Caco-2 (cell line): ENCODE data around the gene RNH1. TPM values are rescaled to one million over a fixed set of nuclear protein-coding genes. Genes with fewer than 3 reads are reported as not detected.

Source experiments
- BruUV-seq: library from RNA; stranded (reverse); fragments of 400-500 nt; replicated peaks from 2 replicates; lab custom pipeline; 2021; lab: Mats Ljungman, UMichigan
- CTCF ChIA-PET: fragments of 300-600 bp; sonication (Branson Sonifier 250); formaldehyde crosslinking; loops from one replicate; lab custom pipeline; 2022; ENCODE audit warnings: antibody characterized with exemption; lab: Charles Lee
- POLR2A ChIA-PET: fragments of 300-600 bp; sonication (Branson Sonifier 250); formaldehyde crosslinking; loops from one replicate; lab custom pipeline; 2022; ENCODE audit warnings: antibody characterized with exemption; lab: Charles Lee
- DNase-seq, 2 experiments: peaks; one replicate each; pipeline versions ENCODE4 v3.0.0 to v3.0.0-alpha.2; 2020 to 2022
- H3K27me3 ChIP-seq: replicated peaks from 2 replicates; pipeline ENCODE4 v1.6.0; 2011; ENCODE audit warnings: low read length; ENCODE audit not compliant: control insufficient read depth, insufficient read depth
- H3K36me3 ChIP-seq: 2 replicates; pipeline ENCODE4 v1.5.1; 2011; ENCODE audit warnings: low read length; ENCODE audit not compliant: control insufficient read depth, insufficient read depth
- H3K4me1 ChIP-seq: fragments of 250-450 bp; sonication (Bioruptor Pico); 2 replicates; pipeline ENCODE4 v1.5.1; 2020; ENCODE audit warnings: mild to moderate bottlenecking
- H3K4me3 ChIP-seq: 2 replicates; pipeline ENCODE4 v1.5.1; 2011; ENCODE audit warnings: low read depth, mild to moderate bottlenecking, control low read depth, low read length
- H3K9me3 ChIP-seq: fragments of 250-450 bp; sonication (Bioruptor Pico); 2 replicates; pipeline ENCODE4 v1.5.1; 2020; ENCODE audit warnings: mild to moderate bottlenecking, moderate library complexity
- H3K27ac Mint-ChIP-seq: one replicate; pipeline ENCODE4 v1.8.0; 2022; ENCODE audit warnings: mixed read lengths; ENCODE audit not compliant: unreplicated experiment
- H3K27me3 Mint-ChIP-seq: one replicate; pipeline ENCODE4 v1.8.0; 2022; ENCODE audit warnings: mixed read lengths; ENCODE audit not compliant: insufficient read depth, unreplicated experiment
- H3K36me3 Mint-ChIP-seq: one replicate; pipeline ENCODE4 v1.8.0; 2022; ENCODE audit warnings: mild to moderate bottlenecking, mixed read lengths; ENCODE audit not compliant: insufficient read depth, unreplicated experiment
- H3K4me1 Mint-ChIP-seq: one replicate; pipeline ENCODE4 v1.8.0; 2022; ENCODE audit warnings: low read depth, mixed read lengths; ENCODE audit not compliant: unreplicated experiment
- H3K4me3 Mint-ChIP-seq: one replicate; pipeline ENCODE4 v1.8.0; 2022; ENCODE audit warnings: mild to moderate bottlenecking, moderate library complexity, mixed read lengths; ENCODE audit not compliant: unreplicated experiment
- H3K9me3 Mint-ChIP-seq: one replicate; pipeline ENCODE4 v1.8.0; 2022; ENCODE audit warnings: mixed read lengths; ENCODE audit not compliant: unreplicated experiment
- CTCF ChIP-seq, 2 experiments: fragments of 200-600 bp in 1 of 2; IDR thresholded peaks; 1 replicate in 1 of 2; 2 replicates in 1 of 2; pipeline versions ENCODE4 v1.5.1 to v1.8.0; 2011 to 2022; ENCODE audit warnings: antibody characterized with exemption in 1 of 2, control low read depth in 1 of 2, inconsistent platforms in 1 of 2, low read depth in 1 of 2, low read length in 1 of 2, mild to moderate bottlenecking in 1 of 2, moderate library complexity in 1 of 2; ENCODE audit not compliant: insufficient read depth in 1 of 2, severe bottlenecking in 1 of 2, unreplicated experiment in 1 of 2
- intact Hi-C: fragments of 100-400 bp; cut with micrococcal nuclease; formaldehyde crosslinking; loops from one replicate; pipeline ENCODE4 v1.10.0; 2022; ENCODE audit not compliant: unreplicated experiment
- total RNA-seq: library from RNA; stranded (reverse); gene quantifications from 2 replicates; pipeline ENCODE4 v1.2.3, GENCODE V29; 2022

RNH1 gene
- total RNA-seq, 1 experiment from 2014 or later, result 136 TPM

- Mint-ChIP-seq H3K27me3 (no peaks in the 10 kb centered on the region), H3K4me1 (no peaks in the 10 kb centered on the region), H3K4me3 (no peak overlapping the region), H3K27ac (no peak overlapping the region), H3K36me3 (peaks cover 21% of the 10 kb centered on the region), H3K9me3 (no peaks in the 10 kb centered on the region)
- H3K36me3 ChIP-seq, result no peaks in the 10 kb centered on the region
- H3K9me3 ChIP-seq, result no peaks in the 10 kb centered on the region
- peaks cover 9% of the 10 kb centered on the region; the same call in 1 of the 2 replicates for H3K4me1 ChIP-seq
- TF ChIP-seq CTCF (IDR thresholded peaks at IDR 0.05; ENCODE audit: insufficient read depth in 1 of 2, low read depth in 1 of 2, low read length in 1 of 2, severe bottlenecking in 1 of 2, unreplicated experiment in 1 of 2), result no peak
- POLR2A ChIA-PET, result no interaction called here
- intact Hi-C loops, result no loop called here
- CTCF ChIA-PET, result no interaction called here
- H3K27me3 ChIP-seq, result no peaks in the 10 kb centered on the region
- no TSS peak for BruUV-seq
- H3K4me3 ChIP-seq, result no peak overlapping the region
- peak in 1 of 2 experiments; percentile 36 for DNase-seq
These were observed 33.8 kb upstream of the RNH1 start for GRCh38 chr11:540583-541432.

- Histone ChIP-seq H3K4me1 (peaks cover 9% of the 10 kb centered on the region; the same call in 1 of the 2 replicates), H3K36me3 (no peaks in the 10 kb centered on the region), H3K4me3 (no peak overlapping the region), H3K9me3 (no peaks in the 10 kb centered on the region), H3K27me3 (no peaks in the 10 kb centered on the region)
- no TSS peak for BruUV-seq
- ChIA-PET POLR2A (no interaction called here), CTCF (no interaction called here)
- peak in 1 of 2 experiments; percentile 34 for DNase-seq
- Mint-ChIP-seq H3K27ac (no peak overlapping the region), H3K4me1 (no peaks in the 10 kb centered on the region), H3K4me3 (no peak overlapping the region), H3K27me3 (no peaks in the 10 kb centered on the region), H3K9me3 (no peaks in the 10 kb centered on the region), H3K36me3 (peaks cover 21% of the 10 kb centered on the region)
- no peak for TF ChIP-seq CTCF (IDR thresholded peaks at IDR 0.05; ENCODE audit: insufficient read depth in 1 of 2, low read depth in 1 of 2, low read length in 1 of 2, severe bottlenecking in 1 of 2, unreplicated experiment in 1 of 2)
- intact Hi-C loops, result no loop called here
These were observed 33.0 kb upstream of the RNH1 start for GRCh38 chr11:539971-540481.

- no peaks in the 10 kb centered on the region for H3K27me3 ChIP-seq
- peak overlapping the region; percentile 88 for H3K4me3 Mint-ChIP-seq
- ChIA-PET CTCF (interaction anchor here (0.6 kb wide), 1 partner anchor 157 kb away, joined by 5 read pairs; the partner anchor contains the start of gene TMEM80), POLR2A (no interaction called here)
- TF ChIP-seq CTCF (IDR thresholded peaks at IDR 0.05; ENCODE audit: insufficient read depth in 1 of 2, low read depth in 1 of 2, low read length in 1 of 2, severe bottlenecking in 1 of 2, unreplicated experiment in 1 of 2), result no peak
- no TSS peak for BruUV-seq
- H3K4me1 Mint-ChIP-seq, result no peaks in the 10 kb centered on the region
- intact Hi-C loops, result no loop called here
- H3K9me3 ChIP-seq, result no peaks in the 10 kb centered on the region
- no peak for DNase-seq
- H3K27me3 Mint-ChIP-seq, result no peaks in the 10 kb centered on the region
- peaks cover 9% of the 10 kb centered on the region; the same call in 1 of the 2 replicates for H3K4me1 ChIP-seq
- peaks cover 34% of the 10 kb centered on the region for H3K36me3 Mint-ChIP-seq
- peaks cover 1% of the 10 kb centered on the region for H3K36me3 ChIP-seq
- no peaks in the 10 kb centered on the region for H3K9me3 Mint-ChIP-seq
- peak overlapping the region; percentile 88 for H3K27ac Mint-ChIP-seq
- no peak overlapping the region for H3K4me3 ChIP-seq
These were observed 31.5 kb upstream of the RNH1 start for GRCh38 chr11:538431-539051.
